Adrenal gland (tissue), 5 donors: ENCODE data around the gene NBPF19.
"Not testable (repeated sequence)": the region's sequence is repeated elsewhere in the genome, so short reads cannot be mapped to it uniquely, and the experiment has no call there.

Source experiments
- CTCF ChIP-seq, 6 experiments: fragments of 450-650 bp in 4 of 6; fragments of 200-600 bp in 2 of 6; sonication (generic) in 1 of 6; IDR thresholded peaks; 1 replicate in 5 of 6; 2 replicates in 1 of 6; pipeline versions ENCODE4 v1.5.1 to v1.8.0; 2016 to 2021; ENCODE audit warnings: antibody characterized with exemption in 6 of 6, mild to moderate bottlenecking in 2 of 6, moderate library complexity in 1 of 6
- POLR2A ChIP-seq, 2 donors: fragments of 450-650 bp; IDR thresholded peaks; one replicate each; pipeline ENCODE4 v1.6.1; 2017; ENCODE audit warnings: antibody characterized with exemption in 2 of 2, mild to moderate bottlenecking in 2 of 2, moderate library complexity in 1 of 2
- donor health status: DM: no; HTN: no; CAD: no.

- not testable (repeated sequence) for TF ChIP-seq CTCF, POLR2A (IDR thresholded peaks at IDR 0.05)
Measured at GRCh38 chr1:149428317-149428716, 46.5 kb upstream of the NBPF19 start.
